RWPE2 (cell line): ENCODE data around the gene AFAP1L1.

ENCODE experiments used
- ATAC-seq: fragments of 200-7000 bp; cut with Tn5 transposase; 3 replicates; pipeline ENCODE4 v1.9.1; 2021; ENCODE audit warnings: low read depth
- DNase-seq: peaks from one replicate; pipeline ENCODE4 v3.0.0-alpha.2; 2020; ENCODE audit warnings: low spot score
- H3K27ac ChIP-seq: fragments of 450-650 bp; 2 replicates; pipeline ENCODE4 v1.5.1; 2017; ENCODE audit warnings: mild to moderate bottlenecking; ENCODE audit not compliant: poor library complexity, severe bottlenecking
- H3K27me3 ChIP-seq: fragments of 250-450 bp; sonication (Bioruptor Pico); 2 replicates; pipeline ENCODE4 v1.5.1; 2021; ENCODE audit warnings: mild to moderate bottlenecking, moderate library complexity; ENCODE audit not compliant: insufficient read depth, poor library complexity, severe bottlenecking
- H3K36me3 ChIP-seq: fragments of 250-450 bp; sonication (Bioruptor Pico); 2 replicates; pipeline ENCODE4 v1.5.1; 2020; ENCODE audit warnings: low read depth, mild to moderate bottlenecking, moderate library complexity
- H3K4me1 ChIP-seq: fragments of 250-450 bp; sonication (Bioruptor Pico); 2 replicates; pipeline ENCODE4 v1.5.1; 2021; ENCODE audit warnings: mild to moderate bottlenecking, moderate library complexity; ENCODE audit not compliant: insufficient read depth, poor library complexity, severe bottlenecking
- H3K4me3 ChIP-seq: fragments of 250-450 bp; sonication (Bioruptor Pico); 2 replicates; pipeline ENCODE4 v1.5.1; 2021; ENCODE audit warnings: mild to moderate bottlenecking, moderate library complexity; ENCODE audit not compliant: severe bottlenecking
- H3K9me3 ChIP-seq: fragments of 250-450 bp; sonication (Bioruptor Pico); 2 replicates; pipeline ENCODE4 v1.5.1; 2021; ENCODE audit warnings: mild to moderate bottlenecking, moderate library complexity; ENCODE audit not compliant: severe bottlenecking
- TF ChIP-seq, protein P1 (sequence below): fragments of 450-650 bp; IDR thresholded peaks from one replicate; pipeline ENCODE4 v1.5.1; 2017; ENCODE audit warnings: mild to moderate bottlenecking, moderate library complexity; ENCODE audit not compliant: poor library complexity, severe bottlenecking

The AFAP1L1 gene

DNA sequence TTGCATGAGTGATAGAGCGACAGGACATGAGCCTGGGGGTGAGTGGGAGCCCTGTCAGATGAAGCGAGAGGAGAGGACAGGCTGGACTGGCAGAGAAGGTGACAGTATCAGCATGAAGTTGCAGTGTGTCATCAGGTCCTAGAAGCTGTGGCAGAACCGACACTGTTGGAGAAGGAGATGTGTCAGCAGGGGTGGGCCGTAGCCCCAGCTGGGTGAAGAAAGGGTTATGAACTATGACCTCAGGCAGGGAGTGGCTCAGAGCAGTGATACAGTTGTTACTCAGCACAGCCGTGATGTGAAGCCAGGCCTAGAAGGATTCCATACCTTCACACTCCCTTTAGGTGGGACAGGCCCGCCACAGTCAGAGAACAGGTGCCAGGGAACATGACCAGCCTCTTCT is 93.8 kb downstream of the AFAP1L1 start:
- TF ChIP-seq, protein P1, sequence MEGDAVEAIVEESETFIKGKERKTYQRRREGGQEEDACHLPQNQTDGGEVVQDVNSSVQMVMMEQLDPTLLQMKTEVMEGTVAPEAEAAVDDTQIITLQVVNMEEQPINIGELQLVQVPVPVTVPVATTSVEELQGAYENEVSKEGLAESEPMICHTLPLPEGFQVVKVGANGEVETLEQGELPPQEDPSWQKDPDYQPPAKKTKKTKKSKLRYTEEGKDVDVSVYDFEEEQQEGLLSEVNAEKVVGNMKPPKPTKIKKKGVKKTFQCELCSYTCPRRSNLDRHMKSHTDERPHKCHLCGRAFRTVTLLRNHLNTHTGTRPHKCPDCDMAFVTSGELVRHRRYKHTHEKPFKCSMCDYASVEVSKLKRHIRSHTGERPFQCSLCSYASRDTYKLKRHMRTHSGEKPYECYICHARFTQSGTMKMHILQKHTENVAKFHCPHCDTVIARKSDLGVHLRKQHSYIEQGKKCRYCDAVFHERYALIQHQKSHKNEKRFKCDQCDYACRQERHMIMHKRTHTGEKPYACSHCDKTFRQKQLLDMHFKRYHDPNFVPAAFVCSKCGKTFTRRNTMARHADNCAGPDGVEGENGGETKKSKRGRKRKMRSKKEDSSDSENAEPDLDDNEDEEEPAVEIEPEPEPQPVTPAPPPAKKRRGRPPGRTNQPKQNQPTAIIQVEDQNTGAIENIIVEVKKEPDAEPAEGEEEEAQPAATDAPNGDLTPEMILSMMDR, result no peak
- no peak for DNase-seq

DNA sequence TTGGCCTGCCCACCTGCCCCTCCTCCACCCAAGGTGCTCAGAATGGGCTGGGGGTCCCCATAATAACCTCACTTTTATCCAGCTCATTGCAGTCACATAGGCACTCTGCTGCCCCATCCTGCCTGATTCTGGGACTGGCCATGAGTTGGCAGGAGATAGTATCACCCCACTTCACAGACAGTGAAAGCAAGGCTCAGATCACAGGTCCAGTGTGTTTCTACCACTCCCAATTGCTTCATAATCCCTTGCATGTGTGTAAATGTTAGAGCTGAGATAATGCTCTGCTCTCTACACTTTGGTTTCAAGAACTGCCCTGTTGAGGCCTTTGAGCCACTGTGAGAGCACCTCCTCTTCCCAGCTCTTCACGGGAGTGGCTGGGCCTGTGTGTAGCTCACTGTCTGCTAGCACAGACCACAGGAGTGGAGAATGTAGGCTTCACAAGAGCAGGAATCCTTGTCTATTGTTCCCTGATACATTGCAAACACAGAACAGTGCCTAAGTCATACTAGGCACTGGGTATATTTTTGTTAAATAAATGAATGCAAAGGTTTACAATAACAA is 94.6 kb downstream of the AFAP1L1 start:
- DNase-seq (no peak), ATAC-seq (no peak)
- TF ChIP-seq, protein P1, result no peak
- H3K27me3 ChIP-seq, result no peaks in the 10 kb centered on the region
- no peaks in the 10 kb centered on the region for H3K4me1 ChIP-seq
- H3K36me3 ChIP-seq, result no peaks in the 10 kb centered on the region
- H3K4me3 ChIP-seq, result no peak overlapping the region
- no peak overlapping the region for H3K27ac ChIP-seq
- no peaks in the 10 kb centered on the region for H3K9me3 ChIP-seq

More for the DNA sequence above, 93.8 kb downstream of the AFAP1L1 start:
- Histone ChIP-seq H3K4me1 (no peaks in the 10 kb centered on the region), H3K27ac (no peak overlapping the region), H3K27me3 (no peaks in the 10 kb centered on the region), H3K9me3 (no peaks in the 10 kb centered on the region), H3K4me3 (no peak overlapping the region), H3K36me3 (no peaks in the 10 kb centered on the region)
- no peak for ATAC-seq

DNA sequence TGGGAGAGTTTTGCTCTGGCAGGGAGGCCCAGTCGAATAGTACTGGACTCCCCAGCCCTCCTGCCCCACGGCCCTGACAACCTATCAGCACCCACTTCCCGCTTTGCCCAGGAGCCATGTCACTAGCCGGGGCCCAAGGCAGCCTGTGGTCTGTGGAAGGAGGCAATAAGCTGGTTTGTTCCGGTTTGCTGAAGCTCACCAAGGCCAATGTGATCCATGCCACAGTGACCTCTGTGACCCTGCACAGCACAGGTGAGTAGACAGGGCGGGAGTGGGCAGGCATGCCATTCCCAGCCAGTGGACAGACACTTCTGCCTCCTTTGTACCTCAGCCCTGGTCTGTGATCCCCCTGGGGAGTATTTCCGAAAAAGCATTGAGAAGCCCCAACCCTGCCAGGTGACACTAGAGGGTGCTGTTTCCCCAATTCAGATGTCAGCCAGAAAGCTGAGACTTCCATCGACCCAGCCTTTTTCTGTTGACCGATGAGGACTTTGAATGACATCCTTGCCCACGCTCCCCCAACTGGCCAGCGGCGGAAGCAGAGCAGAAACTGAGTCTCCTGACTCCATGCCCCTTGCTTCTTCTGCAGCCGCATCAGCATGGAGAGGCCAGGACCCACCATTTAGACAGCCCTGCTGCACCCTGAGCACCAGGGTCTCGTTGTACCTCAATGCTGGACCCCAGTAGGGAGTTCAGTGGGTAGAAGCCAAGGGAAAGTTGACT is 95.8 kb downstream of the AFAP1L1 start:
- TF ChIP-seq, protein P1, result peak; percentile 95
- peak; percentile 68 for DNase-seq
- H3K27ac ChIP-seq, result no peak overlapping the region
- no peaks in the 10 kb centered on the region for H3K9me3 ChIP-seq
- H3K36me3 ChIP-seq, result no peaks in the 10 kb centered on the region
- H3K27me3 ChIP-seq, result no peaks in the 10 kb centered on the region
- peak; percentile 72 for ATAC-seq
- no peaks in the 10 kb centered on the region for H3K4me1 ChIP-seq
- no peak overlapping the region for H3K4me3 ChIP-seq

DNA sequence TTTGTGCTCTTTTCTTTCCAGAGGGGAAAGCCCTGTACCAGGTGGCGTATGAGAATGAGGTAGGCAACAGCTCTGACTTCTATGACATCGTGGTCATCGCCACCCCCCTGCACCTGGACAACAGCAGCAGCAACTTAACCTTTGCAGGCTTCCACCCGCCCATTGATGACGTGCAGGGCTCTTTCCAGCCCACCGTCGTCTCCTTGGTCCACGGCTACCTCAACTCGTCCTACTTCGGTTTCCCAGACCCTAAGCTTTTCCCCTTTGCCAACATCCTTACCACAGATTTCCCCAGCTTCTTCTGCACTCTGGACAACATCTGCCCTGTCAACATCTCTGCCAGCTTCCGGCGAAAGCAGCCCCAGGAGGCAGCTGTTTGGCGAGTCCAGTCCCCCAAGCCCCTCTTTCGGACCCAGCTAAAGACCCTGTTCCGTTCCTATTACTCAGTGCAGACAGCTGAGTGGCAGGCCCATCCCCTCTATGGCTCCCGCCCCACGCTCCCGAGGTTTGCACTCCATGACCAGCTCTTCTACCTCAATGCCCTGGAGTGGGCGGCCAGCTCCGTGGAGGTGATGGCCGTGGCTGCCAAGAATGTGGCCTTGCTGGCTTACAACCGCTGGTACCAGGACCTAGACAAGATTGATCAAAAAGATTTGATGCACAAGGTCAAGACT is 96.5 kb downstream of the AFAP1L1 start:
- no peaks in the 10 kb centered on the region for H3K4me1 ChIP-seq

More for the DNA sequence above, 96.5 kb downstream of the AFAP1L1 start:
- Histone ChIP-seq H3K4me3 (no peak overlapping the region), H3K36me3 (no peaks in the 10 kb centered on the region), H3K27ac (no peak overlapping the region), H3K9me3 (no peaks in the 10 kb centered on the region), H3K27me3 (no peaks in the 10 kb centered on the region)
- ATAC-seq (no peak), DNase-seq (peak; percentile 55)
- TF ChIP-seq, protein P1, result no peak
